ENCODE results near the gene PRICKLE4.

PRICKLE4 gene

GRCh38 chr6:41735427-41736185 is 45.0 kb upstream of the PRICKLE4 start, which contains the start of gene TFEB:
Gene TFEB, minus strand, starts transcription at chr6:41735608. Its CDS starts 44,395 bp downstream, at chr6:41691213.
- ChIA-PET POLR2A (interaction anchor here (0.9 to 2.1 kb wide), 2 partner anchors 12 to 44 kb away, joined by 3 to 6 read pairs; partner anchors contain the start of gene FRS3), CTCF (interaction anchor here (0.6 to 6.7 kb wide), 21 partner anchors 9 to 367 kb away, joined by 3 to 51 read pairs (median 4); partner anchors contain the start of genes BYSL, MED20, PRICKLE4 and TOMM6)
- H3K4me1 ChIP-seq (ENCODE audit: control insufficient read depth, insufficient read depth, low read length): 0 out of 2 replicates have a peak, but pooled peaks cover 3% of the 10 kb centered on the region
- no peaks in the 10 kb centered on the region for H3K9me3 ChIP-seq (ENCODE audit: control insufficient read depth, insufficient read depth, low read depth, low read length)
- H3K27ac ChIP-seq (ENCODE audit: extremely low read depth, low read depth, low read length): peak within 1 kb of the TSS; percentile 58; the same call in 1 of the 2 replicates
- peak within 1 kb of the TSS; percentile 58 for H3K4me3 ChIP-seq (ENCODE audit: low read depth, low read length)
- H3K36me3 ChIP-seq (ENCODE audit: control insufficient read depth in 2 of 2, insufficient read depth in 1 of 2, low read length in 2 of 2): no peaks in the 10 kb centered on the region
- peak; percentile 67 for TF ChIP-seq ZBTB17 (tag by site-specific recombination; IDR thresholded peaks at IDR 0.05)
- 0 out of 2 replicates have a peak, but pooled peaks have one; percentile 69 for TF ChIP-seq HOXC10 (CRISPR knock-in tag; IDR thresholded peaks at IDR 0.05)
- no peak for TF ChIP-seq ZNF138 (tag by site-specific recombination; IDR thresholded peaks at IDR 0.05; ENCODE audit: borderline replicate concordance)
- TF ChIP-seq KLF9 (tag by site-specific recombination; IDR thresholded peaks at IDR 0.05; ENCODE audit: low read depth): peak; percentile 79
- TF ChIP-seq YY1 (tag by site-specific recombination; IDR thresholded peaks at IDR 0.05): peak; percentile 13; the same call in 1 of the 2 replicates
- TF ChIP-seq ZNF37A (tag by site-specific recombination; IDR thresholded peaks at IDR 0.05): 0 out of 2 replicates have a peak, but pooled peaks have one; percentile 33
- TF ChIP-seq MYNN (tag by site-specific recombination; IDR thresholded peaks at IDR 0.05; ENCODE audit: borderline replicate concordance): peak; percentile 52; the same call in 1 of the 2 replicates
- TF ChIP-seq, protein P1, sequence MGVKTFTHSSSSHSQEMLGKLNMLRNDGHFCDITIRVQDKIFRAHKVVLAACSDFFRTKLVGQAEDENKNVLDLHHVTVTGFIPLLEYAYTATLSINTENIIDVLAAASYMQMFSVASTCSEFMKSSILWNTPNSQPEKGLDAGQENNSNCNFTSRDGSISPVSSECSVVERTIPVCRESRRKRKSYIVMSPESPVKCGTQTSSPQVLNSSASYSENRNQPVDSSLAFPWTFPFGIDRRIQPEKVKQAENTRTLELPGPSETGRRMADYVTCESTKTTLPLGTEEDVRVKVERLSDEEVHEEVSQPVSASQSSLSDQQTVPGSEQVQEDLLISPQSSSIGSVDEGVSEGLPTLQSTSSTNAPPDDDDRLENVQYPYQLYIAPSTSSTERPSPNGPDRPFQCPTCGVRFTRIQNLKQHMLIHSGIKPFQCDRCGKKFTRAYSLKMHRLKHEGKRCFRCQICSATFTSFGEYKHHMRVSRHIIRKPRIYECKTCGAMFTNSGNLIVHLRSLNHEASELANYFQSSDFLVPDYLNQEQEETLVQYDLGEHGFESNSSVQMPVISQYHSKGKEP (tag by site-specific recombination; IDR thresholded peaks at IDR 0.05): 0 out of 2 replicates have a peak, but pooled peaks have one; percentile 42
- no peak for TF ChIP-seq ZNF530 (tag by site-specific recombination; IDR thresholded peaks at IDR 0.05; ENCODE audit: low read depth)
- peak; percentile 71 for TF ChIP-seq ZEB2 (tag by site-specific recombination; IDR thresholded peaks at IDR 0.05)
- TF ChIP-seq ZXDB (tag by site-specific recombination; IDR thresholded peaks at IDR 0.05): 0 out of 2 replicates have a peak, but pooled peaks have one; percentile 36
- peak; percentile 83; the same call in 1 of the 2 replicates for TF ChIP-seq ZNF660 (tag by site-specific recombination; IDR thresholded peaks at IDR 0.05)
- TF ChIP-seq ZNF112 (tag by site-specific recombination; IDR thresholded peaks at IDR 0.05): no peak
- TF ChIP-seq SCRT2 (tag by site-specific recombination; IDR thresholded peaks at IDR 0.05): peak; percentile 90
- TF ChIP-seq SP2 (tag by site-specific recombination; IDR thresholded peaks at IDR 0.05): peak; percentile 51
- TF ChIP-seq, protein P2, sequence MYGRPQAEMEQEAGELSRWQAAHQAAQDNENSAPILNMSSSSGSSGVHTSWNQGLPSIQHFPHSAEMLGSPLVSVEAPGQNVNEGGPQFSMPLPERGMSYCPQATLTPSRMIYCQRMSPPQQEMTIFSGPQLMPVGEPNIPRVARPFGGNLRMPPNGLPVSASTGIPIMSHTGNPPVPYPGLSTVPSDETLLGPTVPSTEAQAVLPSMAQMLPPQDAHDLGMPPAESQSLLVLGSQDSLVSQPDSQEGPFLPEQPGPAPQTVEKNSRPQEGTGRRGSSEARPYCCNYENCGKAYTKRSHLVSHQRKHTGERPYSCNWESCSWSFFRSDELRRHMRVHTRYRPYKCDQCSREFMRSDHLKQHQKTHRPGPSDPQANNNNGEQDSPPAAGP (tag by site-specific recombination; IDR thresholded peaks at IDR 0.05): 0 out of 2 replicates have a peak, but pooled peaks have one; percentile 22
- TF ChIP-seq ZBTB20 (tag by site-specific recombination; IDR thresholded peaks at IDR 0.05): peak; percentile 36; the same call in 1 of the 2 replicates
- TF ChIP-seq ZNF211 (tag by site-specific recombination; IDR thresholded peaks at IDR 0.05; ENCODE audit: low read depth): no peak
- peak; percentile 38; the same call in 1 of the 2 replicates for TF ChIP-seq ZNF394 (tag by site-specific recombination; IDR thresholded peaks at IDR 0.05; ENCODE audit: borderline replicate concordance)
- no peak for TF ChIP-seq ZNF280C (tag by site-specific recombination; IDR thresholded peaks at IDR 0.05)
- 0 out of 2 replicates have a peak, but pooled peaks have one; percentile 30 for TF ChIP-seq ZNF639 (tag by site-specific recombination; IDR thresholded peaks at IDR 0.05)
- TF ChIP-seq ZBTB8A (tag by site-specific recombination; IDR thresholded peaks at IDR 0.05): peak; percentile 74
- TF ChIP-seq, protein P3, sequence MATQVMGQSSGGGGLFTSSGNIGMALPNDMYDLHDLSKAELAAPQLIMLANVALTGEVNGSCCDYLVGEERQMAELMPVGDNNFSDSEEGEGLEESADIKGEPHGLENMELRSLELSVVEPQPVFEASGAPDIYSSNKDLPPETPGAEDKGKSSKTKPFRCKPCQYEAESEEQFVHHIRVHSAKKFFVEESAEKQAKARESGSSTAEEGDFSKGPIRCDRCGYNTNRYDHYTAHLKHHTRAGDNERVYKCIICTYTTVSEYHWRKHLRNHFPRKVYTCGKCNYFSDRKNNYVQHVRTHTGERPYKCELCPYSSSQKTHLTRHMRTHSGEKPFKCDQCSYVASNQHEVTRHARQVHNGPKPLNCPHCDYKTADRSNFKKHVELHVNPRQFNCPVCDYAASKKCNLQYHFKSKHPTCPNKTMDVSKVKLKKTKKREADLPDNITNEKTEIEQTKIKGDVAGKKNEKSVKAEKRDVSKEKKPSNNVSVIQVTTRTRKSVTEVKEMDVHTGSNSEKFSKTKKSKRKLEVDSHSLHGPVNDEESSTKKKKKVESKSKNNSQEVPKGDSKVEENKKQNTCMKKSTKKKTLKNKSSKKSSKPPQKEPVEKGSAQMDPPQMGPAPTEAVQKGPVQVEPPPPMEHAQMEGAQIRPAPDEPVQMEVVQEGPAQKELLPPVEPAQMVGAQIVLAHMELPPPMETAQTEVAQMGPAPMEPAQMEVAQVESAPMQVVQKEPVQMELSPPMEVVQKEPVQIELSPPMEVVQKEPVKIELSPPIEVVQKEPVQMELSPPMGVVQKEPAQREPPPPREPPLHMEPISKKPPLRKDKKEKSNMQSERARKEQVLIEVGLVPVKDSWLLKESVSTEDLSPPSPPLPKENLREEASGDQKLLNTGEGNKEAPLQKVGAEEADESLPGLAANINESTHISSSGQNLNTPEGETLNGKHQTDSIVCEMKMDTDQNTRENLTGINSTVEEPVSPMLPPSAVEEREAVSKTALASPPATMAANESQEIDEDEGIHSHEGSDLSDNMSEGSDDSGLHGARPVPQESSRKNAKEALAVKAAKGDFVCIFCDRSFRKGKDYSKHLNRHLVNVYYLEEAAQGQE (tag by site-specific recombination; IDR thresholded peaks at IDR 0.05): 0 out of 2 replicates have a peak, but pooled peaks have one; percentile 17
- TF ChIP-seq PATZ1 (tag by site-specific recombination; IDR thresholded peaks at IDR 0.05): no peak
